HT1080 (cell line): ENCODE results near the gene TDRKH. TPM values are rescaled to one million over a fixed set of nuclear protein-coding genes. Genes with fewer than 3 reads are reported as not detected.
"Not testable (repeated sequence)": the region's sequence is repeated elsewhere in the genome, so short reads cannot be mapped to it uniquely, and the experiment has no call there.

Source experiments
- DNase-seq: peaks from one replicate; pipeline ENCODE4 v3.0.0-alpha.2; 2015; ENCODE audit warnings: low read depth
- total RNA-seq: library from RNA; depleted of rRNA; stranded (reverse); fragments of >200 nt; shearing (Covaris generic); gene quantifications from 2 replicates; pipeline ENCODE4 v1.2.3, GENCODE V29; 2014

TDRKH gene
- total RNA-seq, 1 experiment from 2014 or later: 1.9 TPM

- no peak for DNase-seq
Observed at GRCh38 chr1:151803915-151804314, 13.6 kb upstream of the TDRKH start.

GRCh38 chr1:151803164-151803563 lies 12.9 kb upstream of the TDRKH start:
- DNase-seq: no peak

GRCh38 chr1:151802372-151802771 lies 12.1 kb upstream of the TDRKH start:
- no peak for DNase-seq

GRCh38 chr1:151801846-151802245 lies 11.5 kb upstream of the TDRKH start:
- DNase-seq: no peak

GRCh38 chr1:151801310-151801820 lies 11.1 kb upstream of the TDRKH start:
- DNase-seq: no peak

GRCh38 chr1:151800830-151801229 lies 10.5 kb upstream of the TDRKH start:
- no peak for DNase-seq

- no peak for DNase-seq
Observed at GRCh38 chr1:151799179-151800022, 9.1 kb upstream of the TDRKH start.

- no peak for DNase-seq
Observed at GRCh38 chr1:151798571-151798970, 8.3 kb upstream of the TDRKH start.

- DNase-seq: no peak
Observed at GRCh38 chr1:151790940-151791651, 796 bp upstream of the TDRKH start.

- DNase-seq: no peak
Observed at GRCh38 chr1:151787689-151788088, 2.6 kb downstream of the TDRKH start.

GRCh38 chr1:151783796-151784195 lies 6.5 kb downstream of the TDRKH start:
- DNase-seq: no peak

GRCh38 chr1:151782741-151783140 lies 7.6 kb downstream of the TDRKH start:
- DNase-seq: no peak

- DNase-seq: not testable (repeated sequence)
Observed at GRCh38 chr1:151782026-151782425, 8.3 kb downstream of the TDRKH start.

- not testable (repeated sequence) for DNase-seq
Observed at GRCh38 chr1:151780736-151781135, 9.6 kb downstream of the TDRKH start.

GRCh38 chr1:151779852-151780251 lies 10.4 kb downstream of the TDRKH start:
- no peak for DNase-seq

- no peak for DNase-seq
Observed at GRCh38 chr1:151777317-151777716, 13.0 kb downstream of the TDRKH start.

- no peak for DNase-seq
Observed at GRCh38 chr1:151776665-151777062, 13.6 kb downstream of the TDRKH start.

- DNase-seq: no peak
Observed at GRCh38 chr1:151775894-151776664, 14.2 kb downstream of the TDRKH start.

- no peak for DNase-seq
Observed at GRCh38 chr1:151774256-151774922, 15.9 kb downstream of the TDRKH start.

- DNase-seq: peak; percentile 93
Observed at GRCh38 chr1:151773702-151774101, 16.6 kb downstream of the TDRKH start.

GRCh38 chr1:151769270-151769669 lies 21.0 kb downstream of the TDRKH start:
- DNase-seq: not testable (repeated sequence)
